GM21528 (cell line): ENCODE data around the gene RPS28.

Experiments used
- ATAC-seq: cut with Tn5 transposase; IDR thresholded peaks from one replicate; pipeline ENCODE4 v1.9.1; 2021; ENCODE audit warnings: mild to moderate bottlenecking, moderate library complexity; ENCODE audit not compliant: unreplicated experiment, low FRiP score

RPS28 gene

DNA sequence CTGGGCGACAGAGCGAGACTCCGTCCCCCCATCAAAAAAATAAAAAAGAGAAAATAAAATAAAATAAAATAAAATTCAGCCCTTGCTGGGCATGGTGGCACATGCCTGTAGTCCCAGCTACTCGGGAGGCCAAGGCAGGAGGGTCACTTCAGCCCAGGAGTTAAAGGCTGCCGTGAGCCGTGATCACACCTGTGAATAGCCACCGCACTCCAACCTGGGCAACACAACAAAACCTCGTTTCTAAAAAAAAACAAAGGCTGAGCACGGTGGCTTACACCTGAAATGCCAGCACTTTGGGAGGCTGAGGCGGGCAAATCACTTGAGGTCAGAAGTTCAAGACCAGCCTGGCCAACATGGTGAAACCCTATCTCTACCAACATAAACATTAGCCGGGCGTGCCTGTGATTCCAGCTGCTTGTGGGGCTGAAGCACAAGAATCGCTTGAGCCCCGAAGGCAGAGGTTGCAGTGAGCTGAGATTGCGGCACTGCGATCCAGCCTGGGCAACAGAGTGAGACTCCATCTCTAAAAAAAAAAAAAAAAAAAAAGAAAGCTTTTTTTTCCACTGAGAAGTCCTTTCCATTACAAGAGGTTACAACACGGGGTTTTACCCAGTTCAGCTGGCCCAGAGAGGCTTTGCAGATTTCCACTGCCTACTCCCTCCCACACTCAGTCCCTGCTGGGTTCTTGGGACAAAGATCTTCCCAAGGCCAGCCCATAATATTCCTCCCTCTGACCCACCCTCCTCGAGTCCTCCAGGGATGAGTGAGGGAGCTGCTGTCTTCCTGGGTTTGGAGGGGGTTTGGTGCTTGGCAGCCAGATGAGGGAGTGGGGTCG, 49.1 kb downstream of the RPS28 start:
- no peak for ATAC-seq

DNA sequence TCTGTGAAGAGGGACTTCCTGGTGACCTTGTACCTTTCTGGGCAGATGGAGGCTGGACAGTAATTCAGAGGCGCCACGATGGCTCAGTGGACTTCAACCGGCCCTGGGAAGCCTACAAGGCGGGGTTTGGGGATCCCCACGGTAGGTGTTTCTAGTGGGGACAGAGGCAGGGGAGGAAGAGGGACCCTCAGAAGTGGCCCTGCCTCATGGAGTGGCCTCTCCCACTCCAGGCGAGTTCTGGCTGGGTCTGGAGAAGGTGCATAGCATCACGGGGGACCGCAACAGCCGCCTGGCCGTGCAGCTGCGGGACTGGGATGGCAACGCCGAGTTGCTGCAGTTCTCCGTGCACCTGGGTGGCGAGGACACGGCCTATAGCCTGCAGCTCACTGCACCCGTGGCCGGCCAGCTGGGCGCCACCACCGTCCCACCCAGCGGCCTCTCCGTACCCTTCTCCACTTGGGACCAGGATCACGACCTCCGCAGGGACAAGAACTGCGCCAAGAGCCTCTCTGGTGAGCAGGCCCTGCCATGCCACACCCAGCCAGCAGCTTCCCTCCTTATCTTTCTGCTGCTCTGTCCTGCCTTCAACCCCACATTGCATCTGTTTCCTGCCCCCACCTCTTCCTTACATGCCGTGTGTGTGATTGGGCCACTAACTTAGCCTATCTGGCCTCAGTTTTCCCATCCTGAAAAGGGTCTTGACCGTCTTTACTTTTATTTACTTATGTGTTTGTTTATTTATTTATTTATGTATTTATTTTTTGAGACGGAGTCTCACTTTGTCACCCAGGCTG, 49.9 kb downstream of the RPS28 start:
- ATAC-seq, result no peak
